Measurements from ENCODE around the gene PRKD3.

Gene PRKD3

DNA sequence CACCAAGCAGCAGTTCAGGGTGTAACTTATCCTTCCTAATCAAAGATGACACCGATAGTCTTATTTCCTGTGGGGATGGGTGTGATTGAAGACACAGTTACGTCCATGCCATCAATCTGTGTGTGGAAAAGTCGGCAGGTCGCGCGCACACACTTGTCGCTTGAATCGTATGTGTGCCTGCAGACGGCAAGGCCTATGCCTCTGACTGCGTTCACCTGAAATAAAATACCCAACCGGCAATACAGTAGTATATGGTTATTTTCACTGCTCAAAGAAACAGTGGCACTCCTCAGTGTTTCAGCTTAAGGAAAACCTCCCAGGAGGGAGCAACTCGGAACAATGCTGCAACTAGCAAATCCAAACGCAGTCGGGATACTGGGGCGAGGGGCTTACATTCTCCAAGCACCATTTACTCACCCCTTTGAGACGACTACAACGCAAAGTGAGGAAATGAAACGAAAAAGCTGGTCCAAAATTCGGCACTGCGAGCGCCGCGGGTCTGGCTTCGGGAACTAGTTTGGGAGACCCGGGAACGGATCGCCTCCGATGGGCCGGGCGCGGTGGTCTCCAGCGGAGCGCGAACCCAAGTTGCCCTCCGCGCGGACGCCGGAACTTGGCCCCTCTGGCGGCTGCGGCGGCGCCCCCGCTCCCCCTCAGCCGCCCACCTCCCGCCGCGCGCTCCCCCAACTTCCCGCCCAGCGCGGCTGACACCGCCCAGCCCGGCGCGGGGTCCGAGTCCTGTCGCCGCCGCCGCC is 675 bp downstream of the PRKD3 start:
- H3K4me3 ChIP-seq (ENCODE audit: low read depth, low read length) = peak overlapping the region; percentile 84
- TF ChIP-seq, protein P1, sequence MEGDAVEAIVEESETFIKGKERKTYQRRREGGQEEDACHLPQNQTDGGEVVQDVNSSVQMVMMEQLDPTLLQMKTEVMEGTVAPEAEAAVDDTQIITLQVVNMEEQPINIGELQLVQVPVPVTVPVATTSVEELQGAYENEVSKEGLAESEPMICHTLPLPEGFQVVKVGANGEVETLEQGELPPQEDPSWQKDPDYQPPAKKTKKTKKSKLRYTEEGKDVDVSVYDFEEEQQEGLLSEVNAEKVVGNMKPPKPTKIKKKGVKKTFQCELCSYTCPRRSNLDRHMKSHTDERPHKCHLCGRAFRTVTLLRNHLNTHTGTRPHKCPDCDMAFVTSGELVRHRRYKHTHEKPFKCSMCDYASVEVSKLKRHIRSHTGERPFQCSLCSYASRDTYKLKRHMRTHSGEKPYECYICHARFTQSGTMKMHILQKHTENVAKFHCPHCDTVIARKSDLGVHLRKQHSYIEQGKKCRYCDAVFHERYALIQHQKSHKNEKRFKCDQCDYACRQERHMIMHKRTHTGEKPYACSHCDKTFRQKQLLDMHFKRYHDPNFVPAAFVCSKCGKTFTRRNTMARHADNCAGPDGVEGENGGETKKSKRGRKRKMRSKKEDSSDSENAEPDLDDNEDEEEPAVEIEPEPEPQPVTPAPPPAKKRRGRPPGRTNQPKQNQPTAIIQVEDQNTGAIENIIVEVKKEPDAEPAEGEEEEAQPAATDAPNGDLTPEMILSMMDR (IDR thresholded peaks at IDR 0.05; ENCODE audit: borderline replicate concordance, insufficient read depth, low read depth, low read length) = no peak

DNA sequence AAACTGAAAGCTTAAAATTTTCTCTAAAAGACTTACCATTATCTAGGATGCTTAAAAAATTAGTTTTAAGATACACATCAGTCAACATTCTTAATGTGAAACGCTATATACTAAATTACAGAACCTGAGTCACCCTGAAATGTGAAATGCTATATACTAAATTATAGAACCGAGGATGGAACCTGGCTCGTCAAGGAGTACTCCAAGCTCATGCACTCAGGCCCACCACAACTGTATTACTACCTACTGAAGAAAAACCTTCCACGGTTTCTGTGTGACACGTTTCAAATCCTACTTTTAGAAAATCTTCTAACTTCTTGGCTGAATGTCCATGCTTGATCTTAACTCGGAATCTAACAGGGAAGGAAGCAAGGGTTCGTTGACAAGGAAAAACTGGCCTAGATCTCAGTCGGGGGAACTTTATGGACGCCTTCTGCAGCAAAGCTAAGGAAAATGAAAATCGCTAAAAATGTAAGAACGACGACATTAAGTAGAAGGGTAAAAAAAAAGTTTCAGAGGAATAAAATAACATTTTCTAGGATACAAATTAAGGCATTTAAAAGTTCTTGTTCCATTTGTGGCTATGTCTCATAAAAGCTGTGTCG is 1.4 kb downstream of the PRKD3 start:
- TF ChIP-seq, protein P1 (IDR thresholded peaks at IDR 0.05; ENCODE audit: borderline replicate concordance, insufficient read depth, low read depth, low read length) = no peak

DNA sequence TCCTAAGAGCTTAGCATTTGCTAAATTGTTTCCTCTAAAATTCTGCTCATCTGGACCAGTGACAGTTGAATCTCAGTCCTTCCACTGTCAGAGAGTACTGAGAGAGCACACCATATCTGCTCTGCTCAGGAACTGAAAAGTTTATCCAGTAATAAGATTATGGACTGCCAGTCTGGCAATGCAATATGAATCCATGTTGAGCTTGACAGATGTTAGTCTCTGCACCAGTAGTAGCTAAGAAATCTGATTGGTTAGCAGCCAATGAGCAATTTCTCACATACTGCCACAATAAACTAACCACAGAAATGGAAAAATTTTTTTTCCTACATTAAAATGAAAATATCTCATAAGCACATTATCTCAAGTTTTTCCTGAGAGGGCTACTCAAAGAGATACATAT is 2.3 kb downstream of the PRKD3 start:
- TF ChIP-seq, protein P1 (IDR thresholded peaks at IDR 0.05; ENCODE audit: borderline replicate concordance, insufficient read depth, low read depth, low read length) = no peak
- H3K4me3 ChIP-seq (ENCODE audit: low read depth, low read length) = no peak overlapping the region

More for the DNA sequence above, 1.4 kb downstream of the PRKD3 start:
- H3K4me3 ChIP-seq (ENCODE audit: low read depth, low read length) = peak overlapping the region; percentile 84

DNA sequence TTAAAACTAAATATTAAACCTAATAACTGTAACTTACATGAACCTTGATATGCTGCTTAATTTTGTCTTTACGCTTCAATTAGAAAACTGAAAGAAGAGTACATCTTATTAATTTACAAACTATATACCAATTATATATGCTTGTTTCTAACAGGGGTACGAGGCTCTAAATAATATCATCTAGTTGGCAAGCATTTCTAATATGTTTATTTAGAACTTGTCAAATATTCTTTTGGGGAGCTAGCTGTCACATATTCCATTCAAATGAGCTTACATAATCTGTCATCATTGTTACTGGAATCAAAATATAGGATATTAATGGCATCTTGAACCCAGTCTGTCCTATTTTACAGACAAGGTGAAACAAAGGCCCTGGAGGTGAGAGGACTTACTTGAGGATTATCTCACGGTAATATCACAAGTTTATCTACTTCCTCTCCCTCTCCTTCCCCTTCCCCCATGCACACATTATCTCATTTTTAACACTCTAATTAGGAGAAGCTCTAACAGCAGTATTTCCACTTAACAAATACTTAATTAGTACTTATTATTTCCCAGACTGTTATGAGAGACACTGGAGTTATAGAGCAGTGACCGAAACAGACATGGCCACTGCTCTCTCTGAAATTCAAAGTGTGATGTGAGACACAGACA is 3.5 kb downstream of the PRKD3 start:
- TF ChIP-seq, protein P1 (IDR thresholded peaks at IDR 0.05; ENCODE audit: borderline replicate concordance, insufficient read depth, low read depth, low read length) = no peak
- no peak overlapping the region for H3K4me3 ChIP-seq (ENCODE audit: low read depth, low read length)

DNA sequence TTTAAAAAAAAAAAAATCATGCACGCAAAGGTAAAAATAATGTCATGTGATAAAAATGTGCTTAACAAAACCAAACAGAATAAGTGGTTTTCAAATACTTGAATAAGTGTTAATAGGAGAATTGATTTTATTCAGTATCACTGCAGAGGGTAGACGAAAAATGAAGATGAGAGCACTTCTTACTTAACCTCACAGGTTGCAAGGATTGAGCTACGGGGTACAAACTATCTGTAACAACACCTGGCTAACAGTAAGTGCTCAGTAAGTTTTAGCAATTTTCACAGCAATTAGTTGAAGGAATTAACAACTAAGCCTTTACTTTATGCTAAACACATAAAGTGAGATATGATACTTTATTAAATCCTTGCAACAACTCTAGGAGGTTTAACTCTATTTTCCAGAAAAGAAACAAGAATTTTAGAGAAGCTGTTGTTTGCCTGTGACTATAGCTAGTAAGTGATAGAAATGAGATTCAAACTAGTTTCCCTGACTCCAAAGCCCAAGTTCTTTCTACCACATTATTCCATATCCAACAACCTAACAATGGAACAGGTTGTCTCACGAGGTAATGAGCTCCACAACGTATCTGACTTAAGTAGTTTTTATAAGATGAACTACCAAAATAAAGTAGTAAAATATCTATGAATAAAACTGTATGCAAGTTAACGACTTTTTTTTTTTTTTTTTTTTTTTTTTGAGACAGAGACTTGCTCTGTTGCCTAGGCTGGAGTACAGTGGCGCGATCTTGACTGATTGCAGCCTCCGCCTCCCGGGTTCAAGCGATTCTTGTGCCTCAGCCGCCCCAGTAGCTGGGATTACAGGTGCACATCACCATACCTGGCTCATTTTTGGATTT is 4.7 kb downstream of the PRKD3 start:
- H3K4me3 ChIP-seq (ENCODE audit: low read depth, low read length) = no peak overlapping the region
- TF ChIP-seq, protein P1 (IDR thresholded peaks at IDR 0.05; ENCODE audit: borderline replicate concordance, insufficient read depth, low read depth, low read length) = no peak

DNA sequence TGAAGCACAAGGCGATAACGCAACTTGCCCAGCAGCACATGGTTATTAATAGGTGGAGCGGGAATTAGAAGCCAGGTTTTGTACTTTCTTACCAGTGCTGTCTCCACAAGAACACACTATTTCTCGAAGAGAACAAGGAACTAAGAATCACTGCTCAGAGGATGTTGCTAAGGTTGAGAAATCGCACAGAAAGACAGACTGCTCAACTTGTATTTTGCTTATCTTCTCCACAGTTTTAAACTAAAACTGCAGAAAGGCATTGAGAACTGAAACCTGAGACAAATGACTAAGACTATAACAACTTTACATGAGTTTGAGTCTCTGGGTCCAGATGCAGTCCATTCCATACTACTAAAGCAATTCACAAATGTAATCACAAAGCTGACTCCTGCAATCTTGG is 6.2 kb downstream of the PRKD3 start:
- TF ChIP-seq, protein P1 (IDR thresholded peaks at IDR 0.05; ENCODE audit: borderline replicate concordance, insufficient read depth, low read depth, low read length) = no peak
- no peak overlapping the region for H3K4me3 ChIP-seq (ENCODE audit: low read depth, low read length)
